Measurements from ENCODE around the gene CTNND2. TPM values are rescaled to one million over a fixed set of nuclear protein-coding genes. Genes with fewer than 3 reads are reported as not detected.

CTNND2 gene
- total RNA-seq: 5.4 TPM
- long read RNA-seq, partial matches to known transcripts: 1 of 3 reads
- long read RNA-seq, other reads (novel, unspliced or antisense): 2 of 3 reads

GRCh38 chr5:11904265-11904906 lies at the start of gene CTNND2:
Gene CTNND2, minus strand, starts transcription at chr5:11904446. Its CDS starts 593 bp downstream, at chr5:11903853.
- DNase-seq: peak; percentile 53
- ATAC-seq: peak; percentile 84
- intact Hi-C loops (cut with micrococcal nuclease): no loop called here

- DNase-seq (no peak), ATAC-seq (no peak)
- intact Hi-C loops (cut with micrococcal nuclease): no loop called here
Measured at GRCh38 chr5:11946317-11946716, 42.1 kb upstream of the CTNND2 start.

GRCh38 chr5:11941566-11941965 lies 37.3 kb upstream of the CTNND2 start:
- intact Hi-C loops (cut with micrococcal nuclease): no loop called here
- DNase-seq (no peak), ATAC-seq (no peak)

- intact Hi-C loops (cut with micrococcal nuclease): no loop called here
- ATAC-seq (no peak), DNase-seq (no peak)
Measured at GRCh38 chr5:11931638-11932037, 27.4 kb upstream of the CTNND2 start.

- no peak for DNase-seq
- intact Hi-C loops (cut with micrococcal nuclease): no loop called here
- no peak for ATAC-seq
Measured at GRCh38 chr5:11928909-11929308, 24.7 kb upstream of the CTNND2 start.

GRCh38 chr5:11925701-11926100 lies 21.5 kb upstream of the CTNND2 start:
- intact Hi-C loops (cut with micrococcal nuclease): no loop called here

GRCh38 chr5:11922394-11922793 lies 18.1 kb upstream of the CTNND2 start:
- no peak for ATAC-seq
- DNase-seq: no peak
- intact Hi-C loops (cut with micrococcal nuclease): no loop called here

More at GRCh38 chr5:11925701-11926100, 21.5 kb upstream of the CTNND2 start:
- ATAC-seq: no peak
- DNase-seq: no peak

- DNase-seq (no peak), ATAC-seq (no peak)
- intact Hi-C loops (cut with micrococcal nuclease): no loop called here
Measured at GRCh38 chr5:11918463-11919045, 14.3 kb upstream of the CTNND2 start.

- DNase-seq: no peak
- ATAC-seq: no peak
- intact Hi-C loops (cut with micrococcal nuclease): no loop called here
Measured at GRCh38 chr5:11909471-11909870, 5.2 kb upstream of the CTNND2 start.

- ATAC-seq (no peak), DNase-seq (no peak)
- intact Hi-C loops (cut with micrococcal nuclease): no loop called here
Measured at GRCh38 chr5:11906497-11906896, 2.3 kb upstream of the CTNND2 start.

GRCh38 chr5:11905206-11905605 lies 960 bp upstream of the CTNND2 start:
- intact Hi-C loops (cut with micrococcal nuclease): no loop called here
- DNase-seq (no peak), ATAC-seq (no peak)

GRCh38 chr5:11903614-11904264 lies 507 bp downstream of the CTNND2 start:
- DNase-seq: peak; percentile 43
- peak; percentile 84 for ATAC-seq
- intact Hi-C loops (cut with micrococcal nuclease): no loop called here

GRCh38 chr5:11903121-11903613 lies 1.1 kb downstream of the CTNND2 start:
- intact Hi-C loops (cut with micrococcal nuclease): no loop called here
- DNase-seq (no peak), ATAC-seq (peak; percentile 62)

GRCh38 chr5:11902201-11902619 lies 2.0 kb downstream of the CTNND2 start:
- no peak for ATAC-seq
- DNase-seq: no peak

GRCh38 chr5:11898787-11899186 lies 5.5 kb downstream of the CTNND2 start:
- no peak for DNase-seq
- intact Hi-C loops (cut with micrococcal nuclease): no loop called here
- ATAC-seq: no peak

More at GRCh38 chr5:11902201-11902619, 2.0 kb downstream of the CTNND2 start:
- intact Hi-C loops (cut with micrococcal nuclease): no loop called here

GRCh38 chr5:11897781-11898180 lies 6.5 kb downstream of the CTNND2 start:
- intact Hi-C loops (cut with micrococcal nuclease): no loop called here
- DNase-seq (no peak), ATAC-seq (no peak)

GRCh38 chr5:11894992-11895391 lies 9.3 kb downstream of the CTNND2 start:
- ATAC-seq: no peak
- intact Hi-C loops (cut with micrococcal nuclease): no loop called here
- DNase-seq: no peak

GRCh38 chr5:11892832-11893231 lies 11.4 kb downstream of the CTNND2 start:
- no peak for DNase-seq
- ATAC-seq: no peak
- intact Hi-C loops (cut with micrococcal nuclease): no loop called here

- DNase-seq: no peak
- intact Hi-C loops (cut with micrococcal nuclease): no loop called here
- no peak for ATAC-seq
Measured at GRCh38 chr5:11890777-11891176, 13.5 kb downstream of the CTNND2 start.

GRCh38 chr5:11888221-11888620 lies 16.0 kb downstream of the CTNND2 start:
- intact Hi-C loops (cut with micrococcal nuclease): no loop called here
- ATAC-seq: no peak
- no peak for DNase-seq

All from left ventricle myocardium superior (tissue), 1 donor.